ENCODE results near the gene FRMD4B. TPM values are rescaled to one million over a fixed set of nuclear protein-coding genes. Genes with fewer than 3 reads are reported as not detected.

FRMD4B gene
- total RNA-seq, 4 donors from 2014 or later, result 10.5 to 22.0 (median 14.8) TPM

DNA sequence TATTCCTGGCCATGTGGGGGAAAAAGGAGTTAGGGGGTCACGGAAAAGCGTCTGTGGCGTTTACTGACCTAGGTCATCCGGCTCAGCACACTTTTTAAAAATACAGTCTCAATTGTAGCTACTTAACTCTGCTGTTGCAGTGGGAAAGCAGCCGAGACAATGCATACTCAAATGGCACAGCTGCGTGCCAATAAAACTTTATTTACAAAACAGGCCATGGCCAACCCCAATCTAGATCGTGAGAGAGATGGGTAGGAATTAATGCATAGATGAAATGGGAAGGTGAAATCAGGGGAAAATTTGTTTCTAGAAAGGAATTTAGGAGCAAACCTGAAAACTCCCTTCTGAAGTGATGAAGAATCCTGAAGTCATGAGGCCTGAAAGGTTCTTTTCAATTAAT, 22.0 kb upstream of the FRMD4B start:
- intact Hi-C loops (cut with DNase I), result no loop called here
- no peaks in the 10 kb centered on the region for H3K27me3 ChIP-seq
- WGBS, result 92% methylated on average over 7 of the region's 7 CpGs
- no peak overlapping the region for H3K27ac ChIP-seq (replicated peaks in 1 of 4)
- H3K4me3 ChIP-seq, result no peak overlapping the region
- no peaks in the 10 kb centered on the region for H3K36me3 ChIP-seq
- H3K9me3 ChIP-seq, result peaks cover 0 to 8% (median 3%) of the 10 kb centered on the region in 4 donors
- DNase-seq (ENCODE audit: extremely low spot score), result no peak
- peaks cover 0 to 20% (median 13%) of the 10 kb centered on the region in 4 donors for H3K4me1 ChIP-seq
- no peak for TF ChIP-seq POLR2AphosphoS5 (IDR thresholded peaks at IDR 0.05)
- no peak for TF ChIP-seq POLR2A (IDR thresholded peaks at IDR 0.05; ENCODE audit: low read depth)
- TF ChIP-seq EP300 (IDR thresholded peaks at IDR 0.05), result no peak
- TF ChIP-seq, protein P1, sequence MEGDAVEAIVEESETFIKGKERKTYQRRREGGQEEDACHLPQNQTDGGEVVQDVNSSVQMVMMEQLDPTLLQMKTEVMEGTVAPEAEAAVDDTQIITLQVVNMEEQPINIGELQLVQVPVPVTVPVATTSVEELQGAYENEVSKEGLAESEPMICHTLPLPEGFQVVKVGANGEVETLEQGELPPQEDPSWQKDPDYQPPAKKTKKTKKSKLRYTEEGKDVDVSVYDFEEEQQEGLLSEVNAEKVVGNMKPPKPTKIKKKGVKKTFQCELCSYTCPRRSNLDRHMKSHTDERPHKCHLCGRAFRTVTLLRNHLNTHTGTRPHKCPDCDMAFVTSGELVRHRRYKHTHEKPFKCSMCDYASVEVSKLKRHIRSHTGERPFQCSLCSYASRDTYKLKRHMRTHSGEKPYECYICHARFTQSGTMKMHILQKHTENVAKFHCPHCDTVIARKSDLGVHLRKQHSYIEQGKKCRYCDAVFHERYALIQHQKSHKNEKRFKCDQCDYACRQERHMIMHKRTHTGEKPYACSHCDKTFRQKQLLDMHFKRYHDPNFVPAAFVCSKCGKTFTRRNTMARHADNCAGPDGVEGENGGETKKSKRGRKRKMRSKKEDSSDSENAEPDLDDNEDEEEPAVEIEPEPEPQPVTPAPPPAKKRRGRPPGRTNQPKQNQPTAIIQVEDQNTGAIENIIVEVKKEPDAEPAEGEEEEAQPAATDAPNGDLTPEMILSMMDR (IDR thresholded peaks at IDR 0.05), result no peak

DNA sequence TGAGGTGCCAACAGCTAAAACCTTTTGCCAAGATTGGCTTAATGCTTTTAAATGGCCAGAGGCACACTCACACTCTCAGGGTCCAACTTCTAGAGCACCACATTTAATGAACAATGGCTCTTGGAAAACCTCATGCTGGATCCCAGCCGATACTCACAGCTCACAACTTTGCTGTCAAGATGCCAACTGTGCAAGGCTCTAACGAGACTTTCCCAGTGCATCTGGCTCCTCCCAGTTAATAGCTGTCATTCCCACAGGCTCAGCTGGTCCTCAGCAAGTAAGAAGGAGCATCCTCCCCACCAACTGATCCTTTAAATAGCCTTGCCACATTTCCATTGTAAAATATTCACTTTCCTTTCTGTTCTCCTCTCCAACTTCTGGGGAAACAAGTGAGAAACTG, 20.3 kb upstream of the FRMD4B start:
- Histone ChIP-seq H3K27me3 (no peaks in the 10 kb centered on the region), H3K4me3 (no peak overlapping the region), H3K27ac (replicated peaks in 1 of 4) (no peak overlapping the region), H3K36me3 (no peaks in the 10 kb centered on the region), H3K9me3 (peaks cover 0 to 8% (median 3%) of the 10 kb centered on the region in 4 donors), H3K4me1 (peaks cover 0 to 20% (median 13%) of the 10 kb centered on the region in 4 donors)
- DNase-seq (ENCODE audit: extremely low spot score), result no peak
- WGBS, result 6% methylated on average over 2 of the region's 2 CpGs
- intact Hi-C loops (cut with DNase I), result no loop called here
- TF ChIP-seq, protein P1 (IDR thresholded peaks at IDR 0.05), result no peak
- TF ChIP-seq POLR2AphosphoS5 (IDR thresholded peaks at IDR 0.05) (no peak), EP300 (IDR thresholded peaks at IDR 0.05) (no peak), POLR2A (IDR thresholded peaks at IDR 0.05; ENCODE audit: low read depth) (no peak)

DNA sequence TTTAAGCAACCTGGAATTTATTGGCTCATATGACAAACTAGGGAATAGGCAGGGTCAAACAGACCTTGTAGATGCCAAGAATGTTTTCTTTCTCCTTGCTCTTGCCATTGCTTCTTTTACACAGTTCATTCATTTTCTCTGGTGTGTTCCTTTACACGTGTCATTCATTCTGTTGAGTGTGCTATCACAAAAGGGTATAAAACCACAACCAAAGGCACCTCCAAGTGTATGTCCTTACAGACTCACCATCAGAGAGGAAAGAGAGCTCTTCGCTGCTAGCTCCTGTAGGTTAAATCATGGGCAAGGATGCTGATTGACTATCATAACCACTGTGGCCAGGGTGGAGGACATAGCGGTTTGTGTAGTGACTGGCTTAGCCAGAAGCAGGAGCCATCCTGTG, 19.2 kb upstream of the FRMD4B start:
- Histone ChIP-seq H3K9me3 (peaks cover 0 to 8% (median 3%) of the 10 kb centered on the region in 4 donors), H3K27ac (replicated peaks in 1 of 4) (no peak overlapping the region), H3K4me3 (no peak overlapping the region), H3K27me3 (no peaks in the 10 kb centered on the region), H3K4me1 (peaks cover 0 to 17% (median 13%) of the 10 kb centered on the region in 4 donors), H3K36me3 (no peaks in the 10 kb centered on the region)
- TF ChIP-seq, protein P1 (IDR thresholded peaks at IDR 0.05), result no peak
- TF ChIP-seq POLR2AphosphoS5 (IDR thresholded peaks at IDR 0.05) (no peak), POLR2A (IDR thresholded peaks at IDR 0.05; ENCODE audit: low read depth) (no peak), EP300 (IDR thresholded peaks at IDR 0.05) (no peak)
- 93% methylated on average over 3 of the region's 3 CpGs for WGBS
- DNase-seq (ENCODE audit: extremely low spot score), result no peak
- intact Hi-C loops (cut with DNase I), result no loop called here

DNA sequence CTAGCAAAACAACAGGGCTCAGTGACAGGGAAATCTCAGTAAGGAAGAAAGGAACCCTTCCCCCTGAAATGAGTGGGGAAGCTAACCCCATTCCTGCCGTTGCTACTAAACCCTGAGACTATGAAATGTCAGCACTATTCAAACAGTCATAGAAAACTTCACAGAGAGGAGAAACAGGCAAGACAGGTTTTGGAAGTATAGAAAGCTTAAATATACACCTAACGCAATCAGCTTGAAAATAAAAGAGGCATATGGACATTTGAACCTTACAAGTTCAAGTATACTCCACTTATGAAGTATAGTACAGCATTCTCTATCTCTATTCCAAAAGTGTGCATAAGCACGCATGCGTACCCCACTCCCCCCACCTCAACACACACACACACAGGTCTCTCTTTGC, 17.6 kb upstream of the FRMD4B start:
- no peak overlapping the region for H3K27ac ChIP-seq (replicated peaks in 1 of 4)
- intact Hi-C loops (cut with DNase I), result no loop called here
- peaks cover 0 to 8% (median 3%) of the 10 kb centered on the region in 4 donors for H3K9me3 ChIP-seq
- no peak overlapping the region for H3K4me3 ChIP-seq
- no peak for DNase-seq (ENCODE audit: extremely low spot score)
- peaks cover 0 to 10% (median 6%) of the 10 kb centered on the region in 4 donors for H3K4me1 ChIP-seq
- H3K27me3 ChIP-seq, result no peaks in the 10 kb centered on the region
- H3K36me3 ChIP-seq, result no peaks in the 10 kb centered on the region
- TF ChIP-seq POLR2AphosphoS5 (IDR thresholded peaks at IDR 0.05) (no peak), POLR2A (IDR thresholded peaks at IDR 0.05; ENCODE audit: low read depth) (no peak), EP300 (IDR thresholded peaks at IDR 0.05) (no peak)
- TF ChIP-seq, protein P1 (IDR thresholded peaks at IDR 0.05), result no peak
- 79% methylated on average over 4 of the region's 4 CpGs for WGBS

DNA sequence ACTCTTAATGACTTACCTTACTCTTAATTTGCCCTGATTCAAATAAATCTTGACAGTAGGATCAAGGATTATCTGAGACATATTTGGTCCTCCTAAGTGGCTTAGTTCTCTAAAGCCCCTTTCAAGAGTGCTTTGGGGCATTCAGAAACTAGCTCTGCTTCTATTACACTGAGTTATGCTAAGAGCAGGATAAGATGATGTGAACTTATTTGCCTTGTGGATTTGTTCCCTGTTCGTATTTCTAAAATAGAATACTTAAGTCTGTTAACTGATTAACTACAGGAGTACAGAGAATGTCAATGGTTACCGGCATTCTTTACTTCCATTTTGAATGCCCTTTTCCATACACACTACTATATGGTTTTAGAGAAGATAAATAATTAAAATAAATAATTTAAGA, 14.8 kb upstream of the FRMD4B start:
- no peak overlapping the region for H3K4me3 ChIP-seq
- no peaks in the 10 kb centered on the region for H3K36me3 ChIP-seq
- H3K4me1 ChIP-seq, result peaks cover 0 to under 1% (median 0%) of the 10 kb centered on the region in 4 donors
- H3K27me3 ChIP-seq, result no peaks in the 10 kb centered on the region
- peaks cover 0 to 8% (median 3%) of the 10 kb centered on the region in 4 donors for H3K9me3 ChIP-seq
- TF ChIP-seq, protein P1 (IDR thresholded peaks at IDR 0.05), result no peak
- TF ChIP-seq EP300 (IDR thresholded peaks at IDR 0.05), result no peak
- TF ChIP-seq POLR2AphosphoS5 (IDR thresholded peaks at IDR 0.05), result no peak
- no peak for TF ChIP-seq POLR2A (IDR thresholded peaks at IDR 0.05; ENCODE audit: low read depth)
- no peak for DNase-seq (ENCODE audit: extremely low spot score)
- no peak overlapping the region for H3K27ac ChIP-seq (replicated peaks in 1 of 4)
- intact Hi-C loops (cut with DNase I), result no loop called here
- WGBS, result 87% methylated on average over 2 of the region's 2 CpGs

Measured in esophagus muscularis mucosa (tissue), 4 donors.